ENCODE data around the gene SULT6B1. TPM values are rescaled to one million over a fixed set of nuclear protein-coding genes. Genes with fewer than 3 reads are reported as not detected.
"Not testable (repeated sequence)": the region's sequence is repeated elsewhere in the genome, so short reads cannot be mapped to it uniquely, and the experiment has no call there.

SULT6B1 gene, protein sequence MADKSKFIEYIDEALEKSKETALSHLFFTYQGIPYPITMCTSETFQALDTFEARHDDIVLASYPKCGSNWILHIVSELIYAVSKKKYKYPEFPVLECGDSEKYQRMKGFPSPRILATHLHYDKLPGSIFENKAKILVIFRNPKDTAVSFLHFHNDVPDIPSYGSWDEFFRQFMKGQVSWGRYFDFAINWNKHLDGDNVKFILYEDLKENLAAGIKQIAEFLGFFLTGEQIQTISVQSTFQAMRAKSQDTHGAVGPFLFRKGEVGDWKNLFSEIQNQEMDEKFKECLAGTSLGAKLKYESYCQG
- not detected in 2 replicates for total RNA-seq

GRCh38 chr2:37188570-37188969 is at the start of gene SULT6B1:
Gene SULT6B1, minus strand, starts transcription at chr2:37188670. Its CDS starts 30 bp downstream, at chr2:37188640.
- DNase-seq (ENCODE audit: low read depth) = no peak

- peak; percentile 35 for DNase-seq (ENCODE audit: low read depth)
Observed at GRCh38 chr2:37232131-37232933, 43.9 kb upstream of the SULT6B1 start.

- DNase-seq (ENCODE audit: low read depth) = peak; percentile 93
Observed at GRCh38 chr2:37231241-37232130, 43.0 kb upstream of the SULT6B1 start, which contains the start of the genes CEBPZ and NDUFAF7. Gene CEBPZ, minus strand, starts transcription at chr2:37231596. Its CDS starts 29 bp downstream, at chr2:37231567. Gene NDUFAF7, plus strand, starts transcription at chr2:37231658. Its CDS starts 48 bp downstream, at chr2:37231706.

- DNase-seq (ENCODE audit: low read depth) = no peak
Observed at GRCh38 chr2:37230581-37230980, 42.1 kb upstream of the SULT6B1 start.

- DNase-seq (ENCODE audit: low read depth) = no peak
Observed at GRCh38 chr2:37228788-37229187, 40.3 kb upstream of the SULT6B1 start.

GRCh38 chr2:37226863-37227262 is 38.4 kb upstream of the SULT6B1 start:
- DNase-seq (ENCODE audit: low read depth) = no peak

- not testable (repeated sequence) for DNase-seq (ENCODE audit: low read depth)
Observed at GRCh38 chr2:37225129-37225528, 36.7 kb upstream of the SULT6B1 start.

GRCh38 chr2:37224063-37224462 is 35.6 kb upstream of the SULT6B1 start:
- DNase-seq (ENCODE audit: low read depth) = no peak

DNA sequence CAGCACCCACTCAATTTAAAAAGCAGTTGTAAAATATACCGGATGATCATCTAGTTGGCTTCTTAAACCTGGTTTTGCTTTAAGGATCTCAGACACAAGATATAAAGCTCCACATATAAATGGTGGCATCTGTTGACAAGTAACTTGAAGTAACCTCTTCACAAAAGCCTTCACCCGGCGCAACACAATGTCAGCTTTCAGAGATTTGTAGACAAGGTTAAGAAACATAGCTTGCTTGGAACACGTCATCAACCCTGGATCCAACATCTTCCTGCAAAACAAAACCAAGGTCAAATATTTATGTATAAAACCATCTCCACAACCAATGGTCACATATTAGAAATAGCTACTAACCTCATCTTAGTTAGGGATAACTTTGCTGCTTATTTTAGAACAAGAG is 34.7 kb upstream of the SULT6B1 start:
- DNase-seq (ENCODE audit: low read depth) = no peak

DNA sequence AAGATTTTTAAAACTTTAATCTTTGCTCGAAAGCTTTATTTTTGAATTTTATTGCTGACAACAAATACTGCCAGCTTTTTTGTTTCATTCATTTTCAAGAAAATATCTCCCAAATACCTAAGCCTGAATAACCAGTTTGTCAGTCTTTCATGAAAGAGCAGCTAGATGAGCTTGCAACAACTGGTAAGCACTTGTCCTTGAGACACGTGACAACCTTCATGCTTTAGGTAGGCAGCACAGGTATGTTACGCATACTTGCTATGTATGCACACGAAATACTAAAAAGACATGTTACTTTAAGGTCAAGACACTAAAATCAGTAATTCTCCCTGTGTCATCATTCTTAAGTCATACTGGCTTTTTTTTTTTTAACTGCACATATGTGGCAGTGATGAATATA is 30.6 kb upstream of the SULT6B1 start:
- DNase-seq (ENCODE audit: low read depth) = no peak

DNA sequence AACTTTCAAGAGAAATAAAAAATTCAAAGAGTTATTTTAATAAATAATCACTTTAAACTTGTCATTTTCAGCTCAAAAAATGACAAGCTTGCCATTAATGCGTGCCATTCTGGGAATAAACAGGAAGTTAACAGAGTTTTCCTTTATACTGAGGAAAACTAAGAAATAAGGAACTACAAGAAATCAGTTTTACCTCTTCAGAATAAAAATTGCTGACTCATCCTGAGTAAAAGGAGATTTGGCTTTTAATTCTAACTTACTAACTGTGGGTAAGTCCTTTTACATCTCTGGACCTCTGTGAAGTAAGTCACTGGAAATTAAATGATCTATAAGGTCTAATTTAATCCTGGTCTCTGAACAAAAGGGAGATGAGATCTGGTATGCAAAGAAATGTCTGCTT is 26.8 kb upstream of the SULT6B1 start:
- DNase-seq (ENCODE audit: low read depth) = no peak

- no peak for DNase-seq (ENCODE audit: low read depth)
Observed at GRCh38 chr2:37211939-37212338, 23.5 kb upstream of the SULT6B1 start.

DNA sequence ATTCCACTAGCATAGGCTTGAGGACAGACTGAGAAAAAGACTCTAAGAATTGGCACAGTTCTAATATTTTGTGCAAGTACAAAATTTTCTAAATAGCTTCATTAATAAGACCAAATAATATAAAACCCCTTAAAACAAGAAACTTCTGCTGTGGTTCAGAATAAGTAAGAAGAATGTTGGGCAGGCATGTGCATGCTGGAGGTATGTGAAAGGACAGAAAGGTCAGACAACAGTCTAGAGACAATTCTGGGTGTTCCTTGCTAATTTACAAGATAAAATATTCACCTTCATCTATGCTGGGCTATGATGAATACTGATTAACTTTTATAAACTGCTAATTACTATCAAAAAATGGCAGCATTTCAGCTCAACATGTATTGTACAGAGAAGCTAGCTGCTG is 22.7 kb upstream of the SULT6B1 start:
- DNase-seq (ENCODE audit: low read depth) = no peak

DNA sequence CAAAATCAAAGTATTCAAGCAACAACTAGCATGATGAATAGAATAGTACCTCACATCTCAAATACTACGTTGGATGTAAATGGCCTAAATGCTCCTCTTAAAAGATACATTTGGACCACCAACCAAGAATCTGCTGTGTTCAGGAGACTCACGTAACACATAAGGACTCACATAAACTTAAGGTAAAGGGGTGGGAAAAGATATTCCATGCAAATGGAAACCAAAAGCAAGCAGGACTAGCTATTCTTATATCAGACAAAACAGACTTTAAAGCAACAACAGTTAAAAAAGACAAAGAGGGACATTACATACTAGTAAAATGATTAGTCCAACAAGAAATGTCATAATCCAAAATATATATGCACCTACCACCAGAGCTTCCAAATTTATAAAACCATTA is 18.3 kb upstream of the SULT6B1 start:
- not testable (repeated sequence) for DNase-seq (ENCODE audit: low read depth)

DNA sequence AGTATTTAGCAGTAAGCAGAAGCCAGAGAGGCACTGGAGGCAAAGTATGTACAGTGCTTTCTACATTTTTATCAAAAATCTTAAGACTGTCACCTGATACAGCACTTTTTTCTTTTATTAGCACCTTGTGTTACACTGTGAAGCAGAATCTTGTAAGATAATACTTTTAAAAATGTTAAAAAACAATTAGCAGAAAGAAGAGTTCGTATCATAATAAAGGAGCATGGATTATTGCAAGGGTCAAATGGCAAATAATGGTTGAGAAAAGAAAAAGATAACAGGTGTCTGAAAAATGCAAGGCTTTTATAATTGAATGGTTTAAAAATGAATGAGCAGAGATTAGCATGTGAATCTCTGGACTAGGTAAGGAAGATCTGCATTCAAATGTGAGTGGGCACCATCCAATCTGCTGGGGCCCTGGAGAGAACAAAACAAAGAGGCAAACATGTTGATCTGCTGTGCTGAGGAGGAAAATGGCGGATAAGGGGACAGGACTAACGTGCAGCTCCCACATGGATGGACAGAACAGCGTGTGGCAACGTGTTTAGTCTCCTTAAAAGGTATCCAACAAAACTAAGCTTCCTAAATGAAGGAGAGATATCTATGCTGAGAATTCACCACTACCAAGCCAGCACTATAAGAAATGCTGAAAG is 17.3 kb upstream of the SULT6B1 start:
- DNase-seq (ENCODE audit: low read depth) = no peak

DNA sequence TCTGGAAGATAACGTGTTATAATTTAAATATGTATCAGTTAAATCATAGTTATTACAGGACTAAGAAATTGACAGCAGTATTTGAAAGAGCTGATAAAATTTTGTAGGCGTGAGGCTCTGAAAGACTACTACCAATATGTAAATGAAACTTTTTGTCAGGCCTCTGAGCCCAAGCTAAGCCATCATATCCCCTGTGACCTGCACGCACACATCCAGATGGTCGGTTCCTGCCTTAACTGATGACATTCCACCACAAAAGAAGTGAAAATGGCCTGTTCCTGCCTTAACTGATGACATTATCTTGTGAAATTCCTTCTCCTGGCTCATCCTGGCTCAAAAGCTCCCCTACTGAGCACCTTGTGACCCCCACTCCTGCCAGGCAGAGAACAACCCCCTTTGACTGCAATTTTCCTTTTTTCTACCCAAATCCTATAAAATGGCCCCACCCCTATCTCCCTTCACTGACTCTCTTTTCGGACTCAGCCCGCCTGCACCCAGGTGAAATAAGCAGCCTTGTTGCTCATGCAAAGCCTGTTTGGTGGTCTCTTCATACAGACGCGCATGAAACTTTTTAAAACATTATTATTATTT is 16.7 kb upstream of the SULT6B1 start:
- not testable (repeated sequence) for DNase-seq (ENCODE audit: low read depth)

DNA sequence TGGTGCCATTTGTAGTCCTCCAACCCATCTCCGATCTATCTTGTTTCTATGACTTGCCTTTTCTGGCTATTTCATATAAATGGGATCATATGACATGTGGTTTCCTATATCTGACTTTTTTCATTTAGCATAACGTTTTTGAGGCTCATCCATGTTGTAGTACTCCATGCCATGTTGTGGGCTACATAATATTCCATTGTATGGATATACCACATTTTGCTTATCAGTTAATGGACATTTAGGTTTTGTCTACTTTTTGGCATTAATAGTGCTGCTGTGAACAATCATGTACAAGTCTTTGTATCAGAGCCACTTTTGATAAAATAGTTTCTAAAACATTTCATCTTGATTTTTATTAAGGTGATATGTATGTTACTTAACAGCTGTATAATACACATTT is 15.2 kb upstream of the SULT6B1 start:
- DNase-seq (ENCODE audit: low read depth) = no peak

DNA sequence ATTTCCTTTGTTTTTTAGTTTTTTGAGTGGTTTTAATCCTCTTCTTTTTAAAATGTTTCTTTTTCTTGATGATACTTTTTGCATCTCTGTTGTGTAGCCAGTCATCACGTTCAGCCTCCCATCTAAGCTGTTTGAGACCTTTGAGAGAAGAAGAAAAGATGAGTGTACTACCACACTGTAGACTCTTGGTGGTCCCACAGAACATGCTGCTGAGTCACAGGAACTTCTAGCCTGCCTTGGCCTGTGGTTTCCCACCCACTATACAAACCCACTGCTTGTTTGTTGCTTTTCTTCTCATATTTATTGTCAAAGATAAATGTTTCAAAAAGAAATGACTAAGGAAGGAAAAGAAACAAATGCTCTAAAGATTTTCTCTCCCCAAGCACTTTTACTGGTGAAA is 13.3 kb upstream of the SULT6B1 start:
- no peak for DNase-seq (ENCODE audit: low read depth)

GRCh38 chr2:37201208-37201607 is 12.7 kb upstream of the SULT6B1 start:
- no peak for DNase-seq (ENCODE audit: low read depth)

GRCh38 chr2:37198681-37199065 is 10.2 kb upstream of the SULT6B1 start:
- DNase-seq (ENCODE audit: low read depth) = no peak
